Sigmoid colon (tissue), 7 donors: ENCODE data around the gene BLID. TPM values are rescaled to one million over a fixed set of nuclear protein-coding genes. Genes with fewer than 3 reads are reported as not detected.

Experiments used
- DNase-seq: peaks from one replicate; pipeline ENCODE4 v3.0.0-alpha.2; 2019
- H3K27ac ChIP-seq, 4 donors: fragments of 200-600 bp; sonication (generic); one replicate each; pipeline ENCODE4 v1.5.1; 2016 to 2019; ENCODE audit warnings: mild to moderate bottlenecking in 1 of 4
- H3K27me3 ChIP-seq, 3 donors: fragments of 200-600 bp; sonication (generic); one replicate each; pipeline ENCODE4 v1.5.1; 2019; ENCODE audit warnings: mild to moderate bottlenecking in 1 of 3
- H3K36me3 ChIP-seq, 4 donors: fragments of 200-600 bp; sonication (generic); one replicate each; pipeline ENCODE4 v1.5.1; 2016 to 2019
- H3K4me1 ChIP-seq, 4 donors: fragments of 200-600 bp; sonication (generic); one replicate each; pipeline ENCODE4 v1.5.1; 2017 to 2019
- H3K4me3 ChIP-seq, 4 donors: fragments of 200-600 bp; sonication (generic); one replicate each; pipeline ENCODE4 v1.5.1; 2017 to 2019; ENCODE audit warnings: mild to moderate bottlenecking in 2 of 4, moderate library complexity in 1 of 4
- H3K9me3 ChIP-seq, 4 donors: fragments of 200-600 bp in 3 of 4; sonication (generic) in 3 of 4; one replicate each; pipeline versions ENCODE4 v1.5.1 to v1.6.1; 2013 to 2019
- EP300 ChIP-seq, 4 donors: sonication (generic); formaldehyde crosslinking; IDR thresholded peaks; one replicate each; pipeline ENCODE4 v1.6.1; 2017; ENCODE audit warnings: antibody characterized with exemption in 4 of 4
- POLR2A ChIP-seq, 2 donors: fragments of 450-650 bp; IDR thresholded peaks; one replicate each; pipeline ENCODE4 v1.6.1; 2016; ENCODE audit warnings: antibody characterized with exemption in 2 of 2, mild to moderate bottlenecking in 2 of 2, moderate library complexity in 2 of 2
- POLR2AphosphoS5 ChIP-seq, 4 donors: sonication (generic); formaldehyde crosslinking; IDR thresholded peaks; one replicate each; pipeline ENCODE4 v1.6.1; 2017; ENCODE audit warnings: antibody characterized with exemption in 4 of 4
- WGBS, 2 donors: extraction: QIAGEN DNeasy Blood & Tissue Kit; methylation state at CpG; one replicate each; pipeline ENCODE4 v1.1.7; 2013; 5-methylcytosine and 5-hydroxymethylcytosine counted together
- intact Hi-C: fragments of 100-400 bp; cut with DNase I; formaldehyde crosslinking; loops from one replicate; pipeline ENCODE4 v1.15.1; 2023
- polyA plus RNA-seq, 3 donors: library from polyadenylated mRNA; stranded (reverse); fragments of 200-250 nt; gene quantifications; one replicate each; pipeline ENCODE4 v1.2.3, GENCODE V29; 2013
- total RNA-seq, 4 donors: library from RNA; depleted of rRNA; stranded (reverse); fragments of >200 nt; gene quantifications; one replicate each; pipeline ENCODE4 v1.1.0, GENCODE V29; 2016
- TF ChIP-seq, protein P1 (sequence below), 4 experiments: fragments of 450-650 bp in 3 of 4; fragments of 200-600 bp in 1 of 4; IDR thresholded peaks; one replicate each; pipeline ENCODE4 v1.5.1; 2016 to 2019; ENCODE audit warnings: antibody characterized with exemption in 4 of 4, mild to moderate bottlenecking in 3 of 4, moderate library complexity in 2 of 4
- donor health status: healthy with polysubstance abuse.
- donor health status: Bipolar disorder and iron deficiency.
- donor health status: healthy.

The BLID gene
- total and polyA plus RNA-seq, 7 donors = 0.09 to 2.2 (median 1.9) TPM; not detected in 2

DNA sequence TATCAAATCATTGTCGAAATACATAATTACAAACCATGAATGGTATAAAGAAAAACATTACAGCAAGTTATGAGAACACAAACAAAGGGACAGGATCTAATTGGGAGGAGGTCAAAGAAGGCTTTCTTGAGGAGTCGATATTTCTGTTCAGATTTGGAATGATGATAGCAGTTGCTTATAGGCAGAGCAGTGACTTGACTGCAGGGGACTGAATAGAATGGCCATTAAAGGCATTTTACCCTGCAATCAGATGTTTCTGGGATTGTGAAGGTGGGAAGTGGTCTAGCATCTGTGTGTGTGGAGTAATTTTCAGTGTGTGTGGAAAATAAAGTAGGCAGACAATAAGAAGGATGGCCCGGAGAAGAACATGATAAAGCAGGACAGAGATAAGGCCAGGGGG lies 41.0 kb downstream of the BLID start:
- Histone ChIP-seq H3K4me3 (no peak overlapping the region), H3K27me3 (no peaks in the 10 kb centered on the region), H3K36me3 (no peaks in the 10 kb centered on the region), H3K27ac (no peak overlapping the region), H3K4me1 (peaks cover 0 to 16% (median 9%) of the 10 kb centered on the region in 4 donors), H3K9me3 (no peaks in the 10 kb centered on the region)
- TF ChIP-seq EP300 (IDR thresholded peaks at IDR 0.05) (no peak), POLR2A (IDR thresholded peaks at IDR 0.05) (no peak), POLR2AphosphoS5 (IDR thresholded peaks at IDR 0.05) (no peak)
- TF ChIP-seq, protein P1, sequence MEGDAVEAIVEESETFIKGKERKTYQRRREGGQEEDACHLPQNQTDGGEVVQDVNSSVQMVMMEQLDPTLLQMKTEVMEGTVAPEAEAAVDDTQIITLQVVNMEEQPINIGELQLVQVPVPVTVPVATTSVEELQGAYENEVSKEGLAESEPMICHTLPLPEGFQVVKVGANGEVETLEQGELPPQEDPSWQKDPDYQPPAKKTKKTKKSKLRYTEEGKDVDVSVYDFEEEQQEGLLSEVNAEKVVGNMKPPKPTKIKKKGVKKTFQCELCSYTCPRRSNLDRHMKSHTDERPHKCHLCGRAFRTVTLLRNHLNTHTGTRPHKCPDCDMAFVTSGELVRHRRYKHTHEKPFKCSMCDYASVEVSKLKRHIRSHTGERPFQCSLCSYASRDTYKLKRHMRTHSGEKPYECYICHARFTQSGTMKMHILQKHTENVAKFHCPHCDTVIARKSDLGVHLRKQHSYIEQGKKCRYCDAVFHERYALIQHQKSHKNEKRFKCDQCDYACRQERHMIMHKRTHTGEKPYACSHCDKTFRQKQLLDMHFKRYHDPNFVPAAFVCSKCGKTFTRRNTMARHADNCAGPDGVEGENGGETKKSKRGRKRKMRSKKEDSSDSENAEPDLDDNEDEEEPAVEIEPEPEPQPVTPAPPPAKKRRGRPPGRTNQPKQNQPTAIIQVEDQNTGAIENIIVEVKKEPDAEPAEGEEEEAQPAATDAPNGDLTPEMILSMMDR (IDR thresholded peaks at IDR 0.05) = no peak
- DNase-seq = no peak
- intact Hi-C loops = no loop called here
- WGBS, 2 donors = 73 to 85% methylated on average over 3 of the region's 3 CpGs

DNA sequence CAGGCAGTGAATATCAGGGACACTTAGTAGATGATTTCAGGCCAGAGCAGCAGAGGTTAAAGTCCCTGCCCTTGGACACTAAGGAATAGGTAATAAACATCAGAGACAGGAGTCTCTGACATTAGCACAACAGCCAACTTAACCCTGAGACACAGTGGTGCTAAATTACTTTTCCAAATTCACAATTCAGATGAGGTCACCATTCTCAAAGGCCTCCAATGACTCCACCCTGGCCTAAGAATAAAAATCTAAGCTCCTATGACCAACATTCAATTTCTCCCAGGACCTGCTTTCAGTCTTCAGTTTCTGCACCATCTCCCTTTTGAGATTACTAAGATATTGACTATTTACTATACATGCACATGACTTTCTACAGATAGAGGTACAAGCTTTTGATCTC lies 42.0 kb downstream of the BLID start:
- intact Hi-C loops = no loop called here

DNA sequence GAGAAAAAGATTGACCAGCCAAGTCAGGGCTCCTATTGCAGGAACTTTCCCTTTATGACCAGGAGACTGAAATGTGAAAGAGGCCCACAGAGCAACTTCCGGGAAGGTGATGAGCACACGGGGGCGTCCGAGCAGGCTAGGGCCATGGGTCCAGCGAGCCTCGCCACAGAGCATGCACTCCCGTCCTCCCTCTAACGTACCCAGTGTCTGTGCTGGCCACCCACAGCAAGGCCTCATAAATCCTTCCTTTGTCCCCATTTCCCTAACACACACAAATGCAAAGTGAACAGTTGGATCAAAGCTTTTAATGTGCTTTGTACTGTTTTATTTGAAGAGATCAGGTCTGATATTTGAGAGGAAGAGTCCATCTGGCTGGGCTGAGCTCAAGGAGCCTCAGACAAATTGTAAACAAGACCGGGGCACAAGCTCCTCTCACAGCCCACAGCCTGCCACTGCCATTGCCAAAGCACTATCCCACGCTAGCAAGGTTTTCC lies 44.3 kb downstream of the BLID start:
- Histone ChIP-seq H3K4me1 (peaks cover 0 to 39% (median 21%) of the 10 kb centered on the region in 4 donors), H3K27ac (peak overlapping the region in 3 of 4 donors; percentile 15 to 44 (median 22)), H3K27me3 (no peaks in the 10 kb centered on the region), H3K4me3 (no peak overlapping the region), H3K36me3 (no peaks in the 10 kb centered on the region), H3K9me3 (no peaks in the 10 kb centered on the region)
- intact Hi-C loops = no loop called here
- WGBS, 2 donors = 60 to 73% methylated on average over 10 of the region's 10 CpGs
- DNase-seq = no peak
- TF ChIP-seq EP300 (IDR thresholded peaks at IDR 0.05) (no peak), POLR2AphosphoS5 (IDR thresholded peaks at IDR 0.05) (no peak), POLR2A (IDR thresholded peaks at IDR 0.05) (no peak)
- TF ChIP-seq, protein P1 (IDR thresholded peaks at IDR 0.05) = no peak

More for the DNA sequence above, 42.0 kb downstream of the BLID start:
- Histone ChIP-seq H3K27me3 (no peaks in the 10 kb centered on the region), H3K4me3 (no peak overlapping the region), H3K9me3 (no peaks in the 10 kb centered on the region), H3K4me1 (peaks cover 0 to 26% (median 14%) of the 10 kb centered on the region in 4 donors), H3K27ac (no peak overlapping the region), H3K36me3 (no peaks in the 10 kb centered on the region)
- DNase-seq = no peak
- TF ChIP-seq POLR2AphosphoS5 (IDR thresholded peaks at IDR 0.05) (no peak), POLR2A (IDR thresholded peaks at IDR 0.05) (no peak)
- TF ChIP-seq, protein P1 (IDR thresholded peaks at IDR 0.05) = no peak

DNA sequence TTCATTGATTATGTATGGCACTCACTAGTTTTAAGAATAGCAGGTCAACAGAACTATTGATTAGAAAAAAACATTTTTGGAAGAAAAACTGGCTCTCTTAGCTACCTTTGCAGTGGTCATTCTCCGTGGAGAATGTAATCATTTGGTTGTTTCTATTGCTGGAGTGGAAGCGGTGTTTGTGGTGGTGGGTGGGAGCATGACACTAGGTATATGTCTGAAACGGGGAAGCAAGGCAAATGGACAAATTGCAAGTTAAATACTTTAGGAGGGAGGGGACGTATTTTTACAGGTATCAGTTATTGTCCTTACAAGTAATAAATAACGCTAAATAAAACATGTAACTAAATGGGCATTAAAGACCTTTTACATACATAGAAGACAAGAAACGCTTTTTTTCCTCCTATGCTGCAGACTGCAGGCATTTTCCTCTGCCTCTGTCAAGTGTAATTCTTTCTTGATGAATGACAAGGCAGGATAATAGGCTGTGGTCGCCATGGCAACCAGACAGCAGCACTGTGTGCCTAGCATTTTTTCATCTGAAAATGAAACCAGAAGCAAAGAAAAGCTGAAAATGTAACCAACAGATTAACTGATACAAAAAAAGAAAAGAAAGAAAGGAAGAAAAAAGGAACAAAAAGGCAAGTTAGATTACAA lies 46.2 kb downstream of the BLID start:
- peak overlapping the region in 3 of 4 donors; percentile 22 to 44 (median 31) for H3K27ac ChIP-seq
- intact Hi-C loops = no loop called here
- H3K9me3 ChIP-seq = no peaks in the 10 kb centered on the region
- whole genome bisulfite sequencing, 2 donors = 33 to 40% methylated on average over 7 of the region's 7 CpGs
- peak overlapping the region in 2 of 4 donors; percentile 2 to 14 for H3K4me3 ChIP-seq
- TF ChIP-seq, protein P1 (IDR thresholded peaks at IDR 0.05) = no peak
- TF ChIP-seq POLR2AphosphoS5 (IDR thresholded peaks at IDR 0.05) (no peak), POLR2A (IDR thresholded peaks at IDR 0.05) (no peak), EP300 (IDR thresholded peaks at IDR 0.05) (no peak)
- H3K27me3 ChIP-seq = no peaks in the 10 kb centered on the region
- DNase-seq = peak; percentile 80
- H3K36me3 ChIP-seq = no peaks in the 10 kb centered on the region
- peaks cover 0 to 39% (median 21%) of the 10 kb centered on the region in 4 donors for H3K4me1 ChIP-seq
